Measurements from ENCODE around the gene WAC. TPM values are rescaled to one million over a fixed set of nuclear protein-coding genes. Genes with fewer than 3 reads are reported as not detected.

Gene WAC
- total RNA-seq, 4 donors from 2014 or later, result 55.7 to 83.4 (median 69.6) TPM

- H3K4me3 ChIP-seq, result no peak overlapping the region
- no peaks in the 10 kb centered on the region for H3K4me1 ChIP-seq
- intact Hi-C loops (cut with DNase I; ENCODE audit: low total_unique reads), result loop anchor here (2.0 kb wide), 1 partner anchor 676 kb away; no protein-coding TSS in a partner anchor
- ATAC-seq (peak; percentile 72 to 89), DNase-seq (peak; percentile 40 to 61)
- TF ChIP-seq CTCF (IDR thresholded peaks at IDR 0.05 in 4 of 5, conservative IDR thresholded peaks at IDR 0.05 in 1 of 5) (peak; percentile 48 to 90 (median 72)), POLR2A (IDR thresholded peaks at IDR 0.05) (no peak)
- H3K36me3 ChIP-seq, result no peaks in the 10 kb centered on the region
- H3K27me3 ChIP-seq, result no peaks in the 10 kb centered on the region
- no peak overlapping the region for H3K27ac ChIP-seq
- in situ Hi-C loops (cut with MboI; ENCODE audit: low sequenced_read_pairs in 4 of 4), result loop anchor here in 1 of 4 donors (25.0 kb wide), 1 partner anchor 191 kb away; no protein-coding TSS in a partner anchor
- no peaks in the 10 kb centered on the region for H3K9me3 ChIP-seq
Measured at GRCh38 chr10:28628184-28628893, 95.4 kb downstream of the WAC start.

GRCh38 chr10:28631896-28632583 is 99.1 kb downstream of the WAC start:
- no peaks in the 10 kb centered on the region for H3K36me3 ChIP-seq
- intact Hi-C loops (cut with DNase I; ENCODE audit: low total_unique reads) (no loop called here), in situ Hi-C loops (cut with MboI; ENCODE audit: low sequenced_read_pairs in 4 of 4) (loop anchor here in 2 of 4 donors (10.0 to 25.0 kb wide), 2 partner anchors 195 to 673 kb away; no protein-coding TSS in a partner anchor)
- H3K27ac ChIP-seq, result no peak overlapping the region
- H3K4me3 ChIP-seq, result no peak overlapping the region
- H3K9me3 ChIP-seq, result no peaks in the 10 kb centered on the region
- no peak for ATAC-seq
- DNase-seq, result no peak
- H3K27me3 ChIP-seq, result no peaks in the 10 kb centered on the region
- TF ChIP-seq CTCF (IDR thresholded peaks at IDR 0.05 in 4 of 5, conservative IDR thresholded peaks at IDR 0.05 in 1 of 5) (no peak), POLR2A (IDR thresholded peaks at IDR 0.05) (no peak)
- no peaks in the 10 kb centered on the region for H3K4me1 ChIP-seq

GRCh38 chr10:28632584-28632945 is 99.6 kb downstream of the WAC start:
- no peak for DNase-seq
- Histone ChIP-seq H3K9me3 (no peaks in the 10 kb centered on the region), H3K27me3 (no peaks in the 10 kb centered on the region), H3K36me3 (no peaks in the 10 kb centered on the region), H3K27ac (no peak overlapping the region), H3K4me3 (no peak overlapping the region), H3K4me1 (no peaks in the 10 kb centered on the region)
- in situ Hi-C loops (cut with MboI; ENCODE audit: low sequenced_read_pairs in 4 of 4), result loop anchor here in 2 of 4 donors (10.0 to 25.0 kb wide), 2 partner anchors 195 to 672 kb away; no protein-coding TSS in a partner anchor
- intact Hi-C loops (cut with DNase I; ENCODE audit: low total_unique reads), result no loop called here
- TF ChIP-seq CTCF (IDR thresholded peaks at IDR 0.05 in 4 of 5, conservative IDR thresholded peaks at IDR 0.05 in 1 of 5), result no peak
- no peak for TF ChIP-seq POLR2A (IDR thresholded peaks at IDR 0.05)
- no peak for ATAC-seq

- in situ Hi-C loops (cut with MboI; ENCODE audit: low sequenced_read_pairs in 4 of 4) (loop anchor here in 2 of 4 donors (10.0 to 25.0 kb wide), 2 partner anchors 196 to 671 kb away; no protein-coding TSS in a partner anchor), intact Hi-C loops (cut with DNase I; ENCODE audit: low total_unique reads) (no loop called here)
- DNase-seq (no peak), ATAC-seq (no peak)
- H3K4me1 ChIP-seq, result no peaks in the 10 kb centered on the region
- no peak overlapping the region for H3K4me3 ChIP-seq
- no peaks in the 10 kb centered on the region for H3K36me3 ChIP-seq
- no peaks in the 10 kb centered on the region for H3K9me3 ChIP-seq
- H3K27me3 ChIP-seq, result no peaks in the 10 kb centered on the region
- no peak for TF ChIP-seq CTCF (IDR thresholded peaks at IDR 0.05 in 4 of 5, conservative IDR thresholded peaks at IDR 0.05 in 1 of 5)
- no peak for TF ChIP-seq POLR2A (IDR thresholded peaks at IDR 0.05)
- no peak overlapping the region for H3K27ac ChIP-seq
Measured at GRCh38 chr10:28633750-28634149, 100.8 kb downstream of the WAC start.

All from gastrocnemius medialis (tissue), 4 donors.